Measurements from ENCODE around the gene FBXL19.
"Not testable (repeated sequence)": the region's sequence is repeated elsewhere in the genome, so short reads cannot be mapped to it uniquely, and the experiment has no call there.

GRCh38 chr16:30891043-30891823 lies 32.1 kb upstream of the FBXL19 start:
- TF ChIP-seq CTCF (IDR thresholded peaks at IDR 0.05; ENCODE audit: poor library complexity); EZH2phosphoT487 (IDR thresholded peaks at IDR 0.05; ENCODE audit: low read depth, severe bottlenecking, unreplicated experiment); EZH2 (IDR thresholded peaks at IDR 0.05; ENCODE audit: borderline replicate concordance): not testable (repeated sequence)

Data from hepatocyte (in vitro differentiated cells).